ENCODE data around the gene RAB4B. TPM values are rescaled to one million over a fixed set of nuclear protein-coding genes. Genes with fewer than 3 reads are reported as not detected.

Gene RAB4B
- total and polyA plus RNA-seq, 5 donors from 2014 or later, result 62.2 to 89.3 (median 79.6) TPM

DNA sequence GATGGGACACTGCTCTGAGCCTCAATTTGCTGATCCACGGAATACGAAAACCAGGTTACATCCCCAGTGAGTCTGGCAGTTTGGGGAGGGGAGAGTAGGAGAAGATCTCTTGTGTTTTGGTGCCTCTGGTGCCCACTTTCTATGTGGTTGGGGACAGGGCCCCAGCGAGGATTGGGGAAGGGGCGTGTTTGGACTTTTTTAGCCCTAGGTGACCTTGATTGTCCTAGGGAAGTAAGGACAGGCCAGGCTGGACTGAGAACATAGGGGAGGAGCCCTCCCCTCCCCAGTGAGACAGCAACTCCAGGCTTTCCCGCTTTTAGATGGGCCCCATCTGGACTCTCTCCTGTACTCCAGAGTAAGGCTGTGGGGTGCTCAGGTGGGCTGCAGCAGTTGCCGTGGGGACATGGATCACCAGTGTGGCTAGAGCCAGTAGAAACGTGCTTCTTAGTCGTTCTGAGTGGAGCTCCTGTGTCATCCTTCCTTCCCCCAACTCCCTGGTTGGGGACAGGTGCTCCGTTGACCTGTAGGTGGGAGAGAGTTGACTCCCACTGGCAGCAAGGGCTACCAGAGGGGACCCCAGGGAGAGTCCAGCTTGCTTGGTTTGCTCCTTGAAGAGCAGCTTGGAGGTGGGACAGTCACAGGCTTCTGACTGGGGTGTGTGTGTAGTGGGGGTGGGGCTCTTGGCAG is 25.3 kb downstream of the RAB4B start:
- ATAC-seq (ENCODE audit: low read depth in 2 of 2), result no peak
- peaks cover 89% of the 10 kb centered on the region for H3K4me1 ChIP-seq (ENCODE audit: control insufficient read depth, insufficient read depth, low read length, poor library complexity, severe bottlenecking)
- H3K4me3 Mint-ChIP-seq, result peak overlapping the region; percentile 88 to 96 (median 92)
- H3K36me3 Mint-ChIP-seq, result peaks cover 21% of the 10 kb centered on the region
- DNase-seq, result no peak
- peaks cover 20% of the 10 kb centered on the region for H3K36me3 ChIP-seq (ENCODE audit: control insufficient read depth, insufficient read depth, low read length)
- peak overlapping the region; percentile 89 to 99 (median 98) for H3K27ac Mint-ChIP-seq
- H3K4me1 Mint-ChIP-seq, result peaks cover 13 to 87% (median 64%) of the 10 kb centered on the region in 4 donors
- H3K9me3 Mint-ChIP-seq, result peaks cover 0 to 1% (median 0%) of the 10 kb centered on the region in 7 donors
- no peaks in the 10 kb centered on the region for H3K27me3 ChIP-seq (ENCODE audit: control insufficient read depth, insufficient read depth, low read length)
- no peaks in the 10 kb centered on the region for H3K9me3 ChIP-seq (ENCODE audit: control insufficient read depth in 2 of 2, low read length in 2 of 2)
- peak overlapping the region; percentile 88 for H3K27ac ChIP-seq (ENCODE audit: insufficient read depth, low read length, poor library complexity, severe bottlenecking)
- H3K4me3 ChIP-seq (ENCODE audit: low read depth, low read length), result peak overlapping the region; percentile 67
- no peaks in the 10 kb centered on the region for H3K27me3 Mint-ChIP-seq

DNA sequence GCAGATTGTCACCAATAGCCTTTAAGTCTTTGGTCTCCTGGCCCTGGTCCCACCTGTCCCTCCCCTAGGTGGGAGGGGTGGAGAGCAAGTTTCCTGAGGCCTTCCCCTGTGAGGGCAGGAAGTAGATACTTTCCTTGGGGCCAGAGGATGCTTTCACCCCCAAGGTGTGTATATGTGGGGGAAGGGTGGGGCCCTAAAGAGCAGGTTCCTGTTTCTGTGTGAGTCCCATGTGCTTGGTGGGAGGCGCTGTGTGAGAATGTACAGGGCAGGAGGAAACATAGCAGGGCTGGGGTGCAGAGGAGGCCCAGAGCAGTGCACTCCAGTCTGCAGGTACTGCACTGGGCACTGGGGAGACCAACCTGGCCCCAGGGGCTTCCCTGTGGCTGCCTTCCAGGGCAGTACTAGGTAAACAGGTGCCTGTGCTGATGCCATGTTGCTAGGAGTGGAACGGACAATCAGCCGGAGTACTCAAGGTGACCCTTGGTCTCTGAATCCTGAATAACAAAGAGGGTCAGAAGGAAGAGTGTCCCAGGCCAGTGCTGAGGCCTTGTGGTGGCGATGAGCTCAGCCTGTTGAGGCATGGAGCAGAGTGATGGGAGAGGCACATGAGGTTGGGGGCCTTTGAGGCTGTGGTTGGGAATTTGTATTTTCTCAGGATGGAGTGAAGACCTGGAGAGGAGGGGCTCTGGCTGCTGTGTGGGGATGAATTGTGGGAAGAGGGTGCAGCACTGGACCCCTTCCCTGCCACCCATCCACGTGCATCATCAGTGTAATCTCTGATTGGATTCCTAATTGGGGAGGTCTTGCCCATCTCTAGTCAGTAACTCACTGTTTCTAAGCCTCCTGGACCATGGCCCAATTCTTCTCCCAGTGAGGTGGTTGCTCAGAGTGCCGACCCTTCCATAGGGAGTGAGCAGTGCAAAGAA is 26.1 kb downstream of the RAB4B start:
- peaks cover 21% of the 10 kb centered on the region for H3K36me3 Mint-ChIP-seq
- ATAC-seq (ENCODE audit: low read depth in 2 of 2), result peak; percentile 70 to 76
- peaks cover 0 to 2% (median 0%) of the 10 kb centered on the region in 7 donors for H3K9me3 Mint-ChIP-seq

DNA sequence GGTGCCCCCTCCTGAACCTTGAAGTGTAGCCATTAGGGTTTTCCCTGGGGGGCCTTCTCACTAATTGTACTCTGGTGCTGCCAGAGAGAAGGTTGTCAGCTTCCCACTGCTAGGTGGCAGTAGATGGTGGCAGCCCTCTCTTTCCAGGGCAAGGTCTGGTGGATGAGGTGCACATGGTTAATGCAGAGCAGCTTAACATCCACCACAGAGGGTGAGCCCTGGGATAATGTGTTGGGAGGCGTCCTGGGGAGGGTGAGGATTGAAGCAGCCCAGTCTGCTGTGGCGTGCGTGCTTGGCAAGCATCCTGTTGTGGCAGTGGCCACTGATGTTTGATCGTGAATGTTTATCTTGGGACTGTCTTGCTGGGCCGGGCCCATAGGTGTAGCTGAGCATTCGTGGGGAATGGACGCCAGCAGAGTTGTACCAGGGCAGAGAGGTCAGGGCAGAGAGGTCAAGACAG is 26.8 kb downstream of the RAB4B start:
- peak overlapping the region; percentile 67 for H3K4me3 ChIP-seq (ENCODE audit: low read depth, low read length)
- H3K4me3 Mint-ChIP-seq, result peak overlapping the region; percentile 51 to 96 (median 90)
- no peaks in the 10 kb centered on the region for H3K9me3 ChIP-seq (ENCODE audit: control insufficient read depth in 2 of 2, low read length in 2 of 2)
- DNase-seq (no peak), ATAC-seq (ENCODE audit: low read depth in 2 of 2) (no peak)
- H3K27me3 ChIP-seq (ENCODE audit: control insufficient read depth, insufficient read depth, low read length), result no peaks in the 10 kb centered on the region
- H3K4me1 Mint-ChIP-seq, result peaks cover 9 to 88% (median 60%) of the 10 kb centered on the region in 4 donors
- H3K9me3 Mint-ChIP-seq, result peaks cover 0 to 2% (median 0%) of the 10 kb centered on the region in 7 donors
- no peaks in the 10 kb centered on the region for H3K27me3 Mint-ChIP-seq
- peaks cover 33% of the 10 kb centered on the region for H3K36me3 ChIP-seq (ENCODE audit: control insufficient read depth, insufficient read depth, low read length)
- peaks cover 21% of the 10 kb centered on the region for H3K36me3 Mint-ChIP-seq
- H3K27ac Mint-ChIP-seq, result peak overlapping the region; percentile 97 to 99 (median 98)
- peak overlapping the region; percentile 88 for H3K27ac ChIP-seq (ENCODE audit: insufficient read depth, low read length, poor library complexity, severe bottlenecking)
- peaks cover 85% of the 10 kb centered on the region for H3K4me1 ChIP-seq (ENCODE audit: control insufficient read depth, insufficient read depth, low read length, poor library complexity, severe bottlenecking)

More for the DNA sequence above, 26.1 kb downstream of the RAB4B start:
- no peaks in the 10 kb centered on the region for H3K9me3 ChIP-seq (ENCODE audit: control insufficient read depth in 2 of 2, low read length in 2 of 2)
- peaks cover 89% of the 10 kb centered on the region for H3K4me1 ChIP-seq (ENCODE audit: control insufficient read depth, insufficient read depth, low read length, poor library complexity, severe bottlenecking)
- H3K27ac ChIP-seq (ENCODE audit: insufficient read depth, low read length, poor library complexity, severe bottlenecking), result peak overlapping the region; percentile 88
- peaks cover 27% of the 10 kb centered on the region for H3K36me3 ChIP-seq (ENCODE audit: control insufficient read depth, insufficient read depth, low read length)
- Mint-ChIP-seq H3K27me3 (no peaks in the 10 kb centered on the region), H3K4me1 (peaks cover 9 to 87% (median 60%) of the 10 kb centered on the region in 4 donors), H3K4me3 (peak overlapping the region; percentile 88 to 96 (median 92)), H3K27ac (peak overlapping the region; percentile 97 to 99 (median 98))
- H3K4me3 ChIP-seq (ENCODE audit: low read depth, low read length), result peak overlapping the region; percentile 67
- H3K27me3 ChIP-seq (ENCODE audit: control insufficient read depth, insufficient read depth, low read length), result no peaks in the 10 kb centered on the region
- DNase-seq, result peak; percentile 57 to 96 (median 83)

DNA sequence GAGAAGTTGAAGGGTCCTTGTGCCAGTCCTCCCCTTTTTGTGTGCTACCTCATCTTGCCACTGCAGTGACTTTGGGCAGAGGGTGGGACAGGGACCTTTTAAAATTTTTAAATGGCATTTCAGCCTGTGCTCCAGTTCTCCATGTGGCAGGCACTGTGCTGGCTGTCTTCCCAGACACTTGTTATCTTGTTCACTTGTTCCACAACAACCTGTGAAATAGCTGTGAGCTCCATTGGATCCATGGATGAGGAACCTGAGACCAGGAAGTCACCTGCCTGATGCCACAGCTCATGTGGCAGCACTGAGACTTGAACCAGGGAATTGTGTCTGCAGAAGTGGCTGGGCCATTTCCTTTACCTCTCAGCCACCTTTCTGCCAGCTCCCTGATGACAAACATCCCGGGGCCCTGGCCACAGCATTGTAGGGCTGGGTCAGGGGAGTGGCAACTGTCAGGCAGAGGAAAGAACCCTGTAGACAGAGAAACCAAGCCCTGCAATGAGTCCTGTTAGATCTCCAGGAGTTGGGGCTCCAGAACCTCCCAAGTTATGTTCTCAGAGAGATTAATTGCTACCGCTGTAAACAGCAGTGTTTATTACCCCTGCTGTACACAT is 27.3 kb downstream of the RAB4B start:
- peak overlapping the region; percentile 67 for H3K4me3 ChIP-seq (ENCODE audit: low read depth, low read length)
- Mint-ChIP-seq H3K27me3 (peaks cover 2% of the 10 kb centered on the region), H3K27ac (peak overlapping the region; percentile 97 to 99 (median 98)), H3K9me3 (peaks cover 0 to 2% (median 0%) of the 10 kb centered on the region in 7 donors), H3K36me3 (peaks cover 18% of the 10 kb centered on the region), H3K4me1 (peaks cover 9 to 88% (median 60%) of the 10 kb centered on the region in 4 donors), H3K4me3 (peak overlapping the region; percentile 32 to 96 (median 90))
- DNase-seq (peak in 1 of 3 donors; percentile 73), ATAC-seq (ENCODE audit: low read depth in 2 of 2) (no peak)
- no peaks in the 10 kb centered on the region for H3K9me3 ChIP-seq (ENCODE audit: control insufficient read depth in 2 of 2, low read length in 2 of 2)
- H3K27me3 ChIP-seq (ENCODE audit: control insufficient read depth, insufficient read depth, low read length), result no peaks in the 10 kb centered on the region
- H3K27ac ChIP-seq (ENCODE audit: insufficient read depth, low read length, poor library complexity, severe bottlenecking), result peak overlapping the region; percentile 88
- H3K36me3 ChIP-seq (ENCODE audit: control insufficient read depth, insufficient read depth, low read length), result peaks cover 33% of the 10 kb centered on the region
- H3K4me1 ChIP-seq (ENCODE audit: control insufficient read depth, insufficient read depth, low read length, poor library complexity, severe bottlenecking), result peaks cover 83% of the 10 kb centered on the region

DNA sequence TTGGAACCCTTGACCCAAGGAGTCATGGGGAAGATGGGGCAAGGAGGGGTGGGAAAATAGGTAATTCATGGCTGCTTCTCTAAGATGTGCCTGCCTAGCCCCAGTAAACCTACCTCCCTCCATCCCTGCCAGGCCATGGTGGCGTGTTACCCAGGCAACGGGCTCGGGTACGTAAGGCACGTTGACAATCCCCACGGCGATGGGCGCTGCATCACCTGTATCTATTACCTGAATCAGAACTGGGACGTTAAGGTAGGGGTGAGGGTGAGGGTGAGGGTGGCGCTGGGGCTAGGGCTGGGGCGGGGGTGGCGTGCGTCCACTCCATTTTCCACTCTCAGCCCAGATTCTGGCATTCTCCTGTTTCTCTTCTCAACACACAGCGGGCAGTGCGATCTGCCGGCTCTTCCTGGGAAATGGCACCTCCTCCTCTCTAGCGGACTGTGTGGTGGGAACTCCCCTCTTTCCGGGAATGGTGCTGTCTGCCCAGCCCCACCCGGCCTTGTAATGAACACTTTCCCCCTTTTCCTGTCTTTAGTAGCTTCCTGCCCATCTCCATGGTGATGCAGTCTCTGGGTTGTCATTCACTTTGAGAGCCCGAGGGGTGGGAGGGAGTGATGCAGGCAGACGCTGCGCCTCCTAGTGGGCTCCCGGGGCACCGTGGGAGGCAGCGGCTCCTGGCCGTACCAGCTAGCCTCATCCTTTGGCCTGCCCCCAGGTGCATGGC is 28.5 kb downstream of the RAB4B start:
- Histone ChIP-seq H3K36me3 (ENCODE audit: control insufficient read depth, insufficient read depth, low read length) (peaks cover 30% of the 10 kb centered on the region), H3K4me1 (ENCODE audit: control insufficient read depth, insufficient read depth, low read length, poor library complexity, severe bottlenecking) (peaks cover 82% of the 10 kb centered on the region), H3K27ac (ENCODE audit: insufficient read depth, low read length, poor library complexity, severe bottlenecking) (peak overlapping the region; percentile 88), H3K4me3 (ENCODE audit: low read depth, low read length) (peak overlapping the region; percentile 67), H3K27me3 (ENCODE audit: control insufficient read depth, insufficient read depth, low read length) (no peaks in the 10 kb centered on the region), H3K9me3 (ENCODE audit: control insufficient read depth in 2 of 2, low read length in 2 of 2) (no peaks in the 10 kb centered on the region)
- Mint-ChIP-seq H3K4me1 (peaks cover 15 to 87% (median 66%) of the 10 kb centered on the region in 4 donors), H3K27me3 (peaks cover 9% of the 10 kb centered on the region), H3K4me3 (peak overlapping the region; percentile 81 to 96 (median 86)), H3K36me3 (peaks cover 17% of the 10 kb centered on the region), H3K9me3 (peaks cover 0 to 2% (median 0%) of the 10 kb centered on the region in 7 donors), H3K27ac (peak overlapping the region; percentile 97 to 99 (median 98))
- peak; percentile 40 to 52 for ATAC-seq (ENCODE audit: low read depth in 2 of 2)
- peak; percentile 71 to 86 (median 76) for DNase-seq

DNA sequence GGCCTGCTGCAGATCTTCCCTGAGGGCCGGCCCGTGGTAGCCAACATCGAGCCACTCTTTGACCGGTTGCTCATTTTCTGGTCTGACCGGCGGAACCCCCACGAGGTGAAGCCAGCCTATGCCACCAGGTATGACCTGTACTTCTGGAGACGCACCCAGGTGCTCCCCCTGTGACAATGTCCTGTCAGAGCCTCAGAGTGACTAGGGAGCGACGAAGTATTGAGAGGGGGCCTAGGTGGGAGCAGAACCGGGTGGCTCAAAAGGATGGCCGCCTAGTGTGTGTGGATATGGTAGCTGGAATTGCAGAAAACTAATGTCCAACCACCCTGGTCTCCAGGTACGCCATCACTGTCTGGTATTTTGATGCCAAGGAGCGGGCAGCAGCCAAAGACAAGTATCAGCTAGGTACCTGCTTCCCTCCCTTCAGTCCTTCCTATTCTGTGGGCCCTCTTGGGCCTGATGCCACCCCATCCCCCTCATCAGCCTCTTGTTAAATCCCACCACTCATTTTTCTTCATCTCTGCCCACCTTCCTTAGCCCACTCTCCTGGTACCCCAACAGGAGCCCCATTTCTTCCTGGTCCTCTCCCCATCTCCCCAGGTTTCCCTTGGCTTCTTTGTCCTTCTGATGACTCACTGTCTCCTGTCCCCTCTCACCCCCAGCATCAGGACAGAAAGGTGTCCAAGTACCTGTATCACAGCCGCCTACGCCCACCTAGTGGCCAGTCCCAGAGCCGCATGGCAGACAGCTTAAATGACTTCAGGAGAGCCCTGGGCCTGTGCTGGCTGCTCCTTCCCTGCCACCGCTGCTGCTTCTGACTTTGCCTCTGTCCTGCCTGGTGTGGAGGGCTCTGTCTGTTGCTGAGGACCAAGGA is 29.3 kb downstream of the RAB4B start:
- peak overlapping the region; percentile 81 to 96 (median 86) for H3K4me3 Mint-ChIP-seq
- H3K36me3 Mint-ChIP-seq, result peaks cover 9% of the 10 kb centered on the region

More for the DNA sequence above, 29.3 kb downstream of the RAB4B start:
- peaks cover 0 to 2% (median 0%) of the 10 kb centered on the region in 7 donors for H3K9me3 Mint-ChIP-seq
- Histone ChIP-seq H3K27ac (ENCODE audit: insufficient read depth, low read length, poor library complexity, severe bottlenecking) (peak overlapping the region; percentile 88), H3K4me1 (ENCODE audit: control insufficient read depth, insufficient read depth, low read length, poor library complexity, severe bottlenecking) (peaks cover 76% of the 10 kb centered on the region), H3K4me3 (ENCODE audit: low read depth, low read length) (no peak overlapping the region), H3K9me3 (ENCODE audit: control insufficient read depth in 2 of 2, low read length in 2 of 2) (no peaks in the 10 kb centered on the region), H3K36me3 (ENCODE audit: control insufficient read depth, insufficient read depth, low read length) (peaks cover 28% of the 10 kb centered on the region), H3K27me3 (ENCODE audit: control insufficient read depth, insufficient read depth, low read length) (no peaks in the 10 kb centered on the region)
- ATAC-seq (ENCODE audit: low read depth in 2 of 2) (no peak), DNase-seq (no peak)
- peaks cover 15 to 85% (median 65%) of the 10 kb centered on the region in 4 donors for H3K4me1 Mint-ChIP-seq
- H3K27ac Mint-ChIP-seq, result peak overlapping the region; percentile 97 to 99 (median 98)
- H3K27me3 Mint-ChIP-seq, result peaks cover 14% of the 10 kb centered on the region

Measured in CD4-positive, CD25-positive, alpha-beta regulatory T cell (primary cell).